ENCODE measurements around the gene ARID5B. TPM values are rescaled to one million over a fixed set of nuclear protein-coding genes. Genes with fewer than 3 reads are reported as not detected.

Gene ARID5B
- total and polyA plus RNA-seq, 2 experiments from 2014 or later: 53.2 to 55.0 TPM

GRCh38 chr10:62047960-62048383, 146.5 kb downstream of the ARID5B start:
- Histone ChIP-seq H3K27ac (peak overlapping the region; percentile 95), H3K4me1 (ENCODE audit: insufficient read depth) (peaks cover 44% of the 10 kb centered on the region), H2AFZ (no peak overlapping the region), H3K4me2 (peak overlapping the region; percentile 73), H4K20me1 (ENCODE audit: insufficient read depth, poor library complexity, severe bottlenecking) (no peaks in the 10 kb centered on the region), H3K9me3 (ENCODE audit: low read depth) (no peaks in the 10 kb centered on the region), H3K79me2 (peaks cover 70% of the 10 kb centered on the region), H3K4me3 (no peak overlapping the region), H3K9me2 (replicated peaks; ENCODE audit: insufficient read depth) (no peaks in the 10 kb centered on the region), H3K27me3 (no peaks in the 10 kb centered on the region), H3K36me3 (replicated peaks; ENCODE audit: insufficient read depth, low read depth) (no peaks in the 10 kb centered on the region)
- 66% methylated on average over 2 of the region's 2 CpGs for WGBS (ENCODE audit: low lambda C conversion rate, missing lambda C conversion rate)
- TF ChIP-seq CTCF (IDR thresholded peaks at IDR 0.05; ENCODE audit: poor library complexity) (no peak), EZH2 (IDR thresholded peaks at IDR 0.05; ENCODE audit: borderline replicate concordance) (no peak), EZH2phosphoT487 (IDR thresholded peaks at IDR 0.05; ENCODE audit: low read depth, severe bottlenecking, unreplicated experiment) (no peak)
- DNase-seq (ENCODE audit: low spot score): peak; percentile 30

DNA sequence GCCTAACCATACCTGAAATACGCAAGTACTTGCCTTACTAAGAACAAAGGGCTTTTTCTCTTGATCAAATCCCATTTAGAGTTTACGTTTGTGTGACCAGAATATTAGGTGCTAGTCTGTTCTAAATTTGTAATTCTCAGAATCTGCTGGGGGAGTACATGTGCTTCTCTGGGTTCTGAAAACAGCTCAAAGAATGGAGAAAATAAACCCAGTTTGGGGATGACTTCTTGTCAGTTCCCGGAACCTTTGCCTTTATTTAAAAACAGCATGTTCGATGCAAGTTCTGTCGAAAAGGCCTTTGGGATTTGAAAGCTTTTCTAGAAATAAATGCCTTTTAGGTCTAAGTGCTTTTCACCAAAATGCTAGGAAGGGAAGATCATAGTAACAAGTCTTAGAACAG, 147.0 kb downstream of the ARID5B start:
- whole genome bisulfite sequencing (ENCODE audit: low lambda C conversion rate, missing lambda C conversion rate): 58% methylated on average over 5 of the region's 5 CpGs
- H3K4me1 ChIP-seq (ENCODE audit: insufficient read depth): peaks cover 40% of the 10 kb centered on the region
- peak overlapping the region; percentile 2 for H3K4me3 ChIP-seq

DNA sequence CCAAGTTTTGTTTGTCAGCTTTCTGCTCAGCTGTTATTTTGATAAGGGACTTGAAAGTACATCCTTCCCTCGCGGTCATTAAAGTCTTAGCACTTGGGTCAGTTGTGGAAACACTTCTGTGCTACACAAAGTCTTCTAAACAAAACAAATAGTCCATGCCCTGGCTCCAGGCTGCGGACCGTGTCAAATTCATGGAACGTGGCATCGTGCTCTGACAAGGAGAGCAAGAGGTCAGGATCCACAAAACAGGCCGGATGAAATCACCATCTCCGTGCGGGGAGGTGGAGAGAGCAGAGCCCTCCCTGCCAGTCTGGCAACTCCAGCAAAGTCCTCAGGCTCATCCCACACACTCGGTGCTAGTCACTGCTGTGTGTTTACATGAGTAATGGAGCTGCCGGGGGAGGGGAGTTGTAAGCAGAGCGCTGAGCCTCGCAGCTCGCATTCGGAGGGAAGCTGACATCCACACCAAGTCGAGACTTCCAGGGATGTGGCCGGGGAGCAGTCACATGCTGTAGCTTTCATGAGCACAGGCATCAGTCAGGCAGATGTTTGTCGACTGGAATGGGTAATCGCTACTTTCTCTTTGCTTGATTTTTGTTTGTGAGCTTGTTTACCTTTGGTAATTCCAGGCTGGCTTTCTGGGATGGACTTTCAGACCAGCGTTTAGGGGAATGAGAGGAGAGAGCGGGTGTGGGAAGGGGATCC, 147.6 kb downstream of the ARID5B start:
- peak overlapping the region; percentile 73 for H3K4me2 ChIP-seq
- no peak for TF ChIP-seq EZH2phosphoT487 (IDR thresholded peaks at IDR 0.05; ENCODE audit: low read depth, severe bottlenecking, unreplicated experiment)
- TF ChIP-seq CTCF (IDR thresholded peaks at IDR 0.05; ENCODE audit: poor library complexity): no peak
- 3% methylated on average over 21 of the region's 21 CpGs for WGBS (ENCODE audit: low lambda C conversion rate, missing lambda C conversion rate)
- H3K27me3 ChIP-seq: no peaks in the 10 kb centered on the region
- H3K27ac ChIP-seq: peak overlapping the region; percentile 95
- peaks cover 37% of the 10 kb centered on the region for H3K4me1 ChIP-seq (ENCODE audit: insufficient read depth)
- H3K79me2 ChIP-seq: peaks cover 71% of the 10 kb centered on the region
- no peaks in the 10 kb centered on the region for H3K9me3 ChIP-seq (ENCODE audit: low read depth)
- H3K4me3 ChIP-seq: peak overlapping the region; percentile 23
- no peaks in the 10 kb centered on the region for H4K20me1 ChIP-seq (ENCODE audit: insufficient read depth, poor library complexity, severe bottlenecking)
- no peaks in the 10 kb centered on the region for H3K36me3 ChIP-seq (replicated peaks; ENCODE audit: insufficient read depth, low read depth)
- H3K9me2 ChIP-seq (replicated peaks; ENCODE audit: insufficient read depth): no peaks in the 10 kb centered on the region
- H2AFZ ChIP-seq: no peak overlapping the region
- DNase-seq (ENCODE audit: low spot score): peak; percentile 94

More for the DNA sequence above, 147.0 kb downstream of the ARID5B start:
- H3K79me2 ChIP-seq: peaks cover 70% of the 10 kb centered on the region
- no peaks in the 10 kb centered on the region for H3K36me3 ChIP-seq (replicated peaks; ENCODE audit: insufficient read depth, low read depth)
- H4K20me1 ChIP-seq (ENCODE audit: insufficient read depth, poor library complexity, severe bottlenecking): no peaks in the 10 kb centered on the region
- DNase-seq (ENCODE audit: low spot score): no peak
- no peaks in the 10 kb centered on the region for H3K9me2 ChIP-seq (replicated peaks; ENCODE audit: insufficient read depth)
- H3K27me3 ChIP-seq: no peaks in the 10 kb centered on the region
- H3K27ac ChIP-seq: peak overlapping the region; percentile 95
- no peaks in the 10 kb centered on the region for H3K9me3 ChIP-seq (ENCODE audit: low read depth)
- H2AFZ ChIP-seq: no peak overlapping the region
- peak overlapping the region; percentile 73 for H3K4me2 ChIP-seq
- TF ChIP-seq EZH2phosphoT487 (IDR thresholded peaks at IDR 0.05; ENCODE audit: low read depth, severe bottlenecking, unreplicated experiment) (no peak), EZH2 (IDR thresholded peaks at IDR 0.05; ENCODE audit: borderline replicate concordance) (no peak), CTCF (IDR thresholded peaks at IDR 0.05; ENCODE audit: poor library complexity) (no peak)
